OCI-LY7 (cell line): Measurements from ENCODE around the gene USP44. TPM values are rescaled to one million over a fixed set of nuclear protein-coding genes. Genes with fewer than 3 reads are reported as not detected.

Experiments used
- Bru-seq: library from RNA; stranded (reverse); fragments of 400-500 nt; gene quantifications from one replicate; lab custom pipeline; 2021; lab: Mats Ljungman, UMichigan
- BruChase-seq, 2 experiments: library from RNA; stranded (reverse); fragments of 400-500 nt; gene quantifications; one replicate each; lab custom pipeline; 2021; lab: Mats Ljungman, UMichigan
- BruUV-seq: library from RNA; stranded (reverse); fragments of 400-500 nt; replicated peaks from 2 replicates; lab custom pipeline; 2021; lab: Mats Ljungman, UMichigan
- CTCF ChIA-PET: fragments of 300-600 bp; sonication (Branson Sonifier 250); formaldehyde crosslinking; loops from one replicate; lab custom pipeline; 2022; ENCODE audit warnings: antibody characterized with exemption; ENCODE audit not compliant: unreplicated experiment; lab: Charles Lee
- POLR2A ChIA-PET: fragments of 300-600 bp; sonication (Branson Sonifier 250); formaldehyde crosslinking; loops from one replicate; lab custom pipeline; 2022; ENCODE audit warnings: antibody characterized with exemption; lab: Charles Lee
- DNase-seq: peaks from one replicate; pipeline ENCODE4 v3.0.0-alpha.2; 2015; ENCODE audit warnings: low spot score
- H2AFZ ChIP-seq: fragments of 200-600 bp; sonication (generic), shearing (Covaris generic); 2 replicates; pipeline ENCODE4 v1.6.1; 2014; ENCODE audit warnings: mild to moderate bottlenecking, antibody characterized with exemption, low read length, moderate library complexity
- H3K27ac ChIP-seq: fragments of 200-600 bp; sonication (generic); 2 replicates; pipeline ENCODE4 v1.5.1; 2014; ENCODE audit warnings: mixed run types, low read depth, mild to moderate bottlenecking, moderate library complexity, low read length, inconsistent platforms; ENCODE audit not compliant: poor library complexity, severe bottlenecking
- H3K36me3 ChIP-seq: fragments of 200-600 bp; sonication (generic); 2 replicates; pipeline ENCODE4 v1.6.1; 2014; ENCODE audit warnings: mild to moderate bottlenecking, antibody characterized with exemption, low read length, moderate library complexity, mixed read lengths; ENCODE audit not compliant: insufficient read depth
- H3K4me1 ChIP-seq: fragments of 200-600 bp; sonication (generic); 2 replicates; pipeline ENCODE4 v1.5.1; 2014; ENCODE audit warnings: mild to moderate bottlenecking, low read length; ENCODE audit not compliant: insufficient read depth, poor library complexity, severe bottlenecking
- H3K4me2 ChIP-seq: fragments of 200-600 bp; sonication (generic); 2 replicates; pipeline ENCODE4 v1.6.1; 2014; ENCODE audit warnings: mild to moderate bottlenecking, low read length
- H3K4me3 ChIP-seq: fragments of 200-600 bp; sonication (generic); 2 replicates; pipeline ENCODE4 v1.5.1; 2014; ENCODE audit warnings: mild to moderate bottlenecking, low read depth, low read length; ENCODE audit not compliant: poor library complexity, severe bottlenecking
- H3K79me2 ChIP-seq: fragments of 200-600 bp; sonication (generic); 2 replicates; pipeline ENCODE4 v1.6.1; 2016; ENCODE audit warnings: low read depth, mild to moderate bottlenecking, low read length, moderate library complexity, mixed read lengths; ENCODE audit not compliant: insufficient read depth
- H3K9me2 ChIP-seq: fragments of 200-600 bp; sonication (generic); 2 replicates; pipeline ENCODE4 v1.6.1; 2016; ENCODE audit warnings: mild to moderate bottlenecking, low read length, mixed read lengths; ENCODE audit not compliant: insufficient read depth
- H3K9me3 ChIP-seq: fragments of 200-600 bp; sonication (generic); 2 replicates; pipeline ENCODE4 v1.6.1; 2014; ENCODE audit warnings: mild to moderate bottlenecking, mixed run types, low read length, mixed read lengths
- H4K20me1 ChIP-seq: fragments of 200-600 bp; sonication (generic); 2 replicates; pipeline ENCODE4 v1.6.1; 2014; ENCODE audit warnings: mild to moderate bottlenecking, antibody characterized with exemption, low read length, moderate library complexity, mixed read lengths; ENCODE audit not compliant: insufficient read depth
- EZH2phosphoT487 ChIP-seq: fragments of 200-600 bp; sonication (generic); IDR thresholded peaks from 2 replicates; pipeline ENCODE4 v1.6.1; 2018; ENCODE audit warnings: low read depth, borderline replicate concordance, mild to moderate bottlenecking, mixed run types, antibody characterized with exemption, low read length, moderate library complexity, mixed read lengths
- intact Hi-C: fragments of 100-400 bp; cut with micrococcal nuclease; formaldehyde crosslinking; loops from one replicate; pipeline ENCODE4 v1.10.0; 2022; ENCODE audit not compliant: unreplicated experiment
- long read RNA-seq: library from polyadenylated mRNA; stranded (forward); transcript quantifications from one replicate; pipeline ENCODE4 v2.0.0, GENCODE V29; 2022
- total RNA-seq, 2 experiments: library from RNA; depleted of rRNA in 1 of 2; stranded (reverse); fragments of >200 nt in 1 of 2; shearing (Covaris generic) in 1 of 2; gene quantifications; 2 replicates each; pipeline ENCODE4 v1.2.3, GENCODE V29; 2014 to 2022
- TF ChIP-seq, protein P1 (sequence below): fragments of 200-600 bp; sonication (generic); conservative IDR thresholded peaks from 2 replicates; pipeline ENCODE4 v1.5.1; 2014; ENCODE audit warnings: mild to moderate bottlenecking, antibody characterized with exemption, low read length, moderate library complexity, mixed read lengths

USP44 gene
- total RNA-seq (2014; rRNA removed; shearing (Covaris generic)) = 4.0 and 8.6 TPM in 2 replicates
- 3.4 and 4.2 TPM in 2 replicates for total RNA-seq (2022)
- percentile 39 among the genes with signal in this experiment for Bru-seq, nascent RNA
- BruChase-seq, experiment 1, labeled RNA remaining after a 6-hour chase = percentile 36 among the genes with signal in this experiment
- BruChase-seq, experiment 2, labeled RNA remaining after a 2-hour chase = percentile 42 among the genes with signal in this experiment
- long read RNA-seq, partial matches to known transcripts = 0 of 7 reads
- long read RNA-seq, other reads (novel, unspliced or antisense) = 6 of 7 reads

DNA sequence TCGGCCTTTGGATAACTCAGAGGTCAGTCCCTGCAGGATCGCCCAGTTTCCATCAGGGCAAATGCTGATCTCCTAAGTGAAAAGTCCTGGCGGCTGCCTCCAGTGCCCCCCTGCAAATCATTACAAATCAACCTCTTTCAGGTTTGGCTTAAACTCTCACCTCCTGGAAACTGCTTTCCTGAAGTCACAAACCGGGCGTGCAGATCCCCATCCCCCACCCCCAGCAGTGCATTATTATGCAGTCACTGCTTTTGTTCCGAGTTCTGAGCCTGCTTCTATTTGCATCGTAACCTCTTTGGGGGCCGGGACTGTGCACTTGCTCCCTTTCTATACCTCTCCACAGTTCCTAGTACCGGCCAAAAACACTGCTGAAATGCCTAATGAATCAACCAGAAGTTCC lies at the start of gene USP44:
Gene USP44 (minus strand): TSS at position 172 of the 400 bp plus-strand sequence. CDS start 17,220 bp downstream, outside the sequence.
- no peak for TF ChIP-seq EZH2phosphoT487
- TF ChIP-seq, protein P1, sequence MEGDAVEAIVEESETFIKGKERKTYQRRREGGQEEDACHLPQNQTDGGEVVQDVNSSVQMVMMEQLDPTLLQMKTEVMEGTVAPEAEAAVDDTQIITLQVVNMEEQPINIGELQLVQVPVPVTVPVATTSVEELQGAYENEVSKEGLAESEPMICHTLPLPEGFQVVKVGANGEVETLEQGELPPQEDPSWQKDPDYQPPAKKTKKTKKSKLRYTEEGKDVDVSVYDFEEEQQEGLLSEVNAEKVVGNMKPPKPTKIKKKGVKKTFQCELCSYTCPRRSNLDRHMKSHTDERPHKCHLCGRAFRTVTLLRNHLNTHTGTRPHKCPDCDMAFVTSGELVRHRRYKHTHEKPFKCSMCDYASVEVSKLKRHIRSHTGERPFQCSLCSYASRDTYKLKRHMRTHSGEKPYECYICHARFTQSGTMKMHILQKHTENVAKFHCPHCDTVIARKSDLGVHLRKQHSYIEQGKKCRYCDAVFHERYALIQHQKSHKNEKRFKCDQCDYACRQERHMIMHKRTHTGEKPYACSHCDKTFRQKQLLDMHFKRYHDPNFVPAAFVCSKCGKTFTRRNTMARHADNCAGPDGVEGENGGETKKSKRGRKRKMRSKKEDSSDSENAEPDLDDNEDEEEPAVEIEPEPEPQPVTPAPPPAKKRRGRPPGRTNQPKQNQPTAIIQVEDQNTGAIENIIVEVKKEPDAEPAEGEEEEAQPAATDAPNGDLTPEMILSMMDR = no peak
- H3K9me3 ChIP-seq = peaks cover 9% of the 10 kb centered on the region
- 0 out of 2 replicates have a peak, but pooled peaks cover 9% of the 10 kb centered on the region for H3K79me2 ChIP-seq
- BruUV-seq = no TSS peak
- H3K4me2 ChIP-seq = peak within 1 kb of the TSS; percentile 34
- intact Hi-C loops = no loop called here
- POLR2A ChIA-PET = interaction anchor here (0.6 to 1.3 kb wide), 4 partner anchors 10 to 21 kb away, joined by 3 to 6 read pairs (median 5); no protein-coding TSS in a partner anchor
- no peak within 1 kb of the TSS for H3K27ac ChIP-seq
- no peaks in the 10 kb centered on the region for H3K9me2 ChIP-seq
- H3K36me3 ChIP-seq = no peaks in the 10 kb centered on the region
- CTCF ChIA-PET = no interaction called here
- no peaks in the 10 kb centered on the region for H4K20me1 ChIP-seq
- H2AFZ ChIP-seq = peak within 1 kb of the TSS; percentile 72
- DNase-seq = no peak
- peaks cover 34% of the 10 kb centered on the region for H3K4me1 ChIP-seq
- H3K4me3 ChIP-seq = peak within 1 kb of the TSS; percentile 3

DNA sequence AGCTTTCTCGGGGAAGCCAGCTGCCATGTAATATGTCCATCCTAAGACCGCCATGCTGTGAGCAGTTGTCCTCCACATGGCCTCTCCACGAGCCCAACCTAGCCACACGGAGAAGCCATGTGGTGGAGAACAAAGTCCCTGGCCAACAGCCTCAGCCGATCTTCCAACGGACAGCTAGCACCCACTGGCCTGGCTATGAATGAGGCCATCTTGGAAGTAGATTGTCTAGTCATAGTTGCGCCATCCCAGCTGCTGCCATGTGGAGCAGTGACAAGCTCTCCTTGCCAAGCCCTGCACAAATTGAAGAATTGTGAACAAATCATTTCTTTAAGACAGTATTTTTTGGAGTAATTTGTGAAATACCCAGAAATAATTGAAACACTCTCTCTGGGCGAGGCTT lies 49.3 kb upstream of the USP44 start:
- H3K27ac ChIP-seq = no peak overlapping the region
- no peak overlapping the region for H3K4me2 ChIP-seq
- no peaks in the 10 kb centered on the region for H3K79me2 ChIP-seq
- TF ChIP-seq, protein P1 = no peak
- no peak for TF ChIP-seq EZH2phosphoT487
- H2AFZ ChIP-seq = no peak overlapping the region
- BruUV-seq = no TSS peak
- no peaks in the 10 kb centered on the region for H3K9me3 ChIP-seq
- H3K4me3 ChIP-seq = no peak overlapping the region
- no peaks in the 10 kb centered on the region for H4K20me1 ChIP-seq
- no peaks in the 10 kb centered on the region for H3K9me2 ChIP-seq
- ChIA-PET POLR2A (interaction anchor here (1.1 kb wide), 1 partner anchor 12 kb away, joined by 3 read pairs; no protein-coding TSS in a partner anchor), CTCF (no interaction called here)
- no peaks in the 10 kb centered on the region for H3K4me1 ChIP-seq
- intact Hi-C loops = no loop called here
- no peaks in the 10 kb centered on the region for H3K36me3 ChIP-seq
- DNase-seq = no peak

DNA sequence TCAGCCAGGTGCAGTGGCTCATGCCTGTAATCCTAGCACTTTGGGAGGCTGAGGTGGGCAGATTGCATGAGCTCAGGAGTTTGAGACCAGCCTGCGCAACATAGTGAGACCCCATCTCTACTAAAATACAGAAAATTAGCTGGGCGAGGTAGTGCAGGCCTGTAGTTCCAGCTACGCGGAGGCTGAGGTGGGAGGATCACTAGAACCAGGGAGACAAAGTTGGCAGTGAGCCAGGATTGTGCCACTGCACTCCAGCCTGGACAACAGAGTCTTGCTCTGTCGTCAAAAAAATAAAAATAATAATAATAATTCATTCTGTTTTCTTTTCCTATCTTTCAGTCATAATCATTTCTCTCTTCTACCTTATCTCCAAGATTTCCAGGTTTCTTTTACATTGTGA lies 48.6 kb upstream of the USP44 start:
- BruUV-seq = no TSS peak
- CTCF ChIA-PET = no interaction called here

More for the DNA sequence above, 48.6 kb upstream of the USP44 start:
- Histone ChIP-seq H3K36me3 (no peaks in the 10 kb centered on the region), H3K4me1 (no peaks in the 10 kb centered on the region), H3K79me2 (no peaks in the 10 kb centered on the region), H3K4me2 (no peak overlapping the region), H3K27ac (no peak overlapping the region), H3K4me3 (no peak overlapping the region), H2AFZ (no peak overlapping the region), H3K9me2 (no peaks in the 10 kb centered on the region), H4K20me1 (no peaks in the 10 kb centered on the region), H3K9me3 (no peaks in the 10 kb centered on the region)
- TF ChIP-seq EZH2phosphoT487 = no peak
- TF ChIP-seq, protein P1 = no peak
- intact Hi-C loops = no loop called here
- POLR2A ChIA-PET = interaction anchor here (1.1 kb wide), 1 partner anchor 11 kb away, joined by 3 read pairs; no protein-coding TSS in a partner anchor
- no peak for DNase-seq
